ENCODE results near the gene NCKAP5L.
"Not testable (repeated sequence)": the region's sequence is repeated elsewhere in the genome, so short reads cannot be mapped to it uniquely, and the experiment has no call there.

NCKAP5L gene

GRCh38 chr12:49828133-49829091 is at the start of gene NCKAP5L:
Gene NCKAP5L (minus strand): TSS chr12:49828413. CDS start chr12:49804044, 24,369 bp downstream.
- peak within 1 kb of the TSS; percentile 88 for H3K4me3 ChIP-seq (ENCODE audit: low read depth, low read length)
- H3K27me3 ChIP-seq (ENCODE audit: insufficient read depth, low read length), result no peaks in the 10 kb centered on the region
- H3K27ac ChIP-seq (ENCODE audit: low read depth, low read length), result peak within 1 kb of the TSS; percentile 77
- H3K79me2 ChIP-seq (ENCODE audit: control insufficient read depth, insufficient read depth, low read length, unreplicated experiment), result peaks cover 37% of the 10 kb centered on the region
- peak within 1 kb of the TSS; percentile 96 for H2AFZ ChIP-seq (ENCODE audit: low read length, unreplicated experiment)
- peaks cover 41% of the 10 kb centered on the region for H3K4me1 ChIP-seq (ENCODE audit: control insufficient read depth, insufficient read depth, low read length, unreplicated experiment)
- H3K36me3 ChIP-seq (ENCODE audit: insufficient read depth, low read length), result no peaks in the 10 kb centered on the region

- Histone ChIP-seq H3K4me1 (ENCODE audit: control insufficient read depth, insufficient read depth, low read length, unreplicated experiment) (no peaks in the 10 kb centered on the region), H3K79me2 (ENCODE audit: control insufficient read depth, insufficient read depth, low read length, unreplicated experiment) (no peaks in the 10 kb centered on the region), H3K36me3 (ENCODE audit: insufficient read depth, low read length) (no peaks in the 10 kb centered on the region), H3K27me3 (ENCODE audit: insufficient read depth, low read length) (no peaks in the 10 kb centered on the region), H2AFZ (ENCODE audit: low read length, unreplicated experiment) (no peak overlapping the region), H3K4me3 (ENCODE audit: low read depth, low read length) (no peak overlapping the region), H3K27ac (ENCODE audit: low read depth, low read length) (no peak overlapping the region)
Measured at GRCh38 chr12:49877066-49877465, 48.9 kb upstream of the NCKAP5L start.

GRCh38 chr12:49876070-49876469 is 47.9 kb upstream of the NCKAP5L start:
- Histone ChIP-seq H3K36me3 (ENCODE audit: insufficient read depth, low read length) (no peaks in the 10 kb centered on the region), H3K27ac (ENCODE audit: low read depth, low read length) (no peak overlapping the region), H2AFZ (ENCODE audit: low read length, unreplicated experiment) (no peak overlapping the region), H3K4me1 (ENCODE audit: control insufficient read depth, insufficient read depth, low read length, unreplicated experiment) (no peaks in the 10 kb centered on the region), H3K27me3 (ENCODE audit: insufficient read depth, low read length) (no peaks in the 10 kb centered on the region), H3K79me2 (ENCODE audit: control insufficient read depth, insufficient read depth, low read length, unreplicated experiment) (no peaks in the 10 kb centered on the region), H3K4me3 (ENCODE audit: low read depth, low read length) (no peak overlapping the region)

GRCh38 chr12:49875115-49875720 is 47.0 kb upstream of the NCKAP5L start:
- Histone ChIP-seq H3K4me3 (ENCODE audit: low read depth, low read length) (no peak overlapping the region), H3K27ac (ENCODE audit: low read depth, low read length) (no peak overlapping the region), H3K36me3 (ENCODE audit: insufficient read depth, low read length) (no peaks in the 10 kb centered on the region), H3K4me1 (ENCODE audit: control insufficient read depth, insufficient read depth, low read length, unreplicated experiment) (no peaks in the 10 kb centered on the region), H3K27me3 (ENCODE audit: insufficient read depth, low read length) (no peaks in the 10 kb centered on the region), H2AFZ (ENCODE audit: low read length, unreplicated experiment) (no peak overlapping the region), H3K79me2 (ENCODE audit: control insufficient read depth, insufficient read depth, low read length, unreplicated experiment) (no peaks in the 10 kb centered on the region)

- H3K27me3 ChIP-seq (ENCODE audit: insufficient read depth, low read length), result no peaks in the 10 kb centered on the region
- H3K79me2 ChIP-seq (ENCODE audit: control insufficient read depth, insufficient read depth, low read length, unreplicated experiment), result no peaks in the 10 kb centered on the region
- H3K4me1 ChIP-seq (ENCODE audit: control insufficient read depth, insufficient read depth, low read length, unreplicated experiment), result peaks cover 5% of the 10 kb centered on the region
- H3K4me3 ChIP-seq (ENCODE audit: low read depth, low read length), result no peak overlapping the region
- H3K27ac ChIP-seq (ENCODE audit: low read depth, low read length), result no peak overlapping the region
- no peak overlapping the region for H2AFZ ChIP-seq (ENCODE audit: low read length, unreplicated experiment)
- no peaks in the 10 kb centered on the region for H3K36me3 ChIP-seq (ENCODE audit: insufficient read depth, low read length)
Measured at GRCh38 chr12:49874142-49874897, 46.1 kb upstream of the NCKAP5L start.

GRCh38 chr12:49873361-49873934 is 45.2 kb upstream of the NCKAP5L start:
- no peak overlapping the region for H3K4me3 ChIP-seq (ENCODE audit: low read depth, low read length)
- no peaks in the 10 kb centered on the region for H3K36me3 ChIP-seq (ENCODE audit: insufficient read depth, low read length)
- H3K4me1 ChIP-seq (ENCODE audit: control insufficient read depth, insufficient read depth, low read length, unreplicated experiment), result peaks cover 14% of the 10 kb centered on the region
- no peaks in the 10 kb centered on the region for H3K79me2 ChIP-seq (ENCODE audit: control insufficient read depth, insufficient read depth, low read length, unreplicated experiment)
- H3K27me3 ChIP-seq (ENCODE audit: insufficient read depth, low read length), result no peaks in the 10 kb centered on the region
- H3K27ac ChIP-seq (ENCODE audit: low read depth, low read length), result no peak overlapping the region
- no peak overlapping the region for H2AFZ ChIP-seq (ENCODE audit: low read length, unreplicated experiment)

GRCh38 chr12:49872781-49873181 is 44.6 kb upstream of the NCKAP5L start:
- Histone ChIP-seq H3K79me2 (ENCODE audit: control insufficient read depth, insufficient read depth, low read length, unreplicated experiment) (no peaks in the 10 kb centered on the region), H3K36me3 (ENCODE audit: insufficient read depth, low read length) (no peaks in the 10 kb centered on the region), H3K4me1 (ENCODE audit: control insufficient read depth, insufficient read depth, low read length, unreplicated experiment) (peaks cover 19% of the 10 kb centered on the region), H3K27me3 (ENCODE audit: insufficient read depth, low read length) (no peaks in the 10 kb centered on the region), H3K27ac (ENCODE audit: low read depth, low read length) (no peak overlapping the region), H3K4me3 (ENCODE audit: low read depth, low read length) (no peak overlapping the region), H2AFZ (ENCODE audit: low read length, unreplicated experiment) (no peak overlapping the region)

- Histone ChIP-seq H3K4me3 (ENCODE audit: low read depth, low read length) (no peak overlapping the region), H3K27me3 (ENCODE audit: insufficient read depth, low read length) (no peaks in the 10 kb centered on the region), H3K79me2 (ENCODE audit: control insufficient read depth, insufficient read depth, low read length, unreplicated experiment) (no peaks in the 10 kb centered on the region), H3K36me3 (ENCODE audit: insufficient read depth, low read length) (no peaks in the 10 kb centered on the region), H3K4me1 (ENCODE audit: control insufficient read depth, insufficient read depth, low read length, unreplicated experiment) (peaks cover 23% of the 10 kb centered on the region), H2AFZ (ENCODE audit: low read length, unreplicated experiment) (no peak overlapping the region), H3K27ac (ENCODE audit: low read depth, low read length) (no peak overlapping the region)
Measured at GRCh38 chr12:49872381-49872780, 44.2 kb upstream of the NCKAP5L start.

- not testable (repeated sequence) for H3K79me2 ChIP-seq (ENCODE audit: control insufficient read depth, insufficient read depth, low read length, unreplicated experiment); H3K36me3 ChIP-seq (ENCODE audit: insufficient read depth, low read length); H3K27me3 ChIP-seq (ENCODE audit: insufficient read depth, low read length); H3K4me3 ChIP-seq (ENCODE audit: low read depth, low read length); H2AFZ ChIP-seq (ENCODE audit: low read length, unreplicated experiment); H3K27ac ChIP-seq (ENCODE audit: low read depth, low read length)
- H3K4me1 ChIP-seq (ENCODE audit: control insufficient read depth, insufficient read depth, low read length, unreplicated experiment), result peaks cover 25% of the 10 kb centered on the region
Measured at GRCh38 chr12:49871811-49872251, 43.6 kb upstream of the NCKAP5L start.

GRCh38 chr12:49871263-49871561 is 43.0 kb upstream of the NCKAP5L start:
- H2AFZ ChIP-seq (ENCODE audit: low read length, unreplicated experiment), result no peak overlapping the region
- H3K4me1 ChIP-seq (ENCODE audit: control insufficient read depth, insufficient read depth, low read length, unreplicated experiment), result peaks cover 25% of the 10 kb centered on the region
- no peak overlapping the region for H3K4me3 ChIP-seq (ENCODE audit: low read depth, low read length)
- H3K79me2 ChIP-seq (ENCODE audit: control insufficient read depth, insufficient read depth, low read length, unreplicated experiment), result no peaks in the 10 kb centered on the region
- no peaks in the 10 kb centered on the region for H3K27me3 ChIP-seq (ENCODE audit: insufficient read depth, low read length)
- H3K36me3 ChIP-seq (ENCODE audit: insufficient read depth, low read length), result no peaks in the 10 kb centered on the region
- no peak overlapping the region for H3K27ac ChIP-seq (ENCODE audit: low read depth, low read length)
